ENCODE measurements around the gene DCP1A.
A peak's percentile ranks its signal among the peaks of the same experiment; 100 is the strongest.
"Not testable (repeated sequence)": the region's sequence is repeated elsewhere in the genome, so short reads cannot be mapped to it uniquely, and the experiment has no call there.

The DCP1A gene

GRCh38 chr3:53269193-53269592 lies 78.2 kb downstream of the DCP1A start:
- 96% methylated on average over 11 of the region's 11 CpGs for WGBS
- not testable (repeated sequence) for H4K91ac ChIP-seq (ENCODE audit: low read length); H3K79me1 ChIP-seq (replicated peaks; ENCODE audit: low read length, poor library complexity, severe bottlenecking); H3K9me3 ChIP-seq (ENCODE audit: control insufficient read depth, low read length); H3K4me2 ChIP-seq (ENCODE audit: low read length, poor library complexity, severe bottlenecking); H4K8ac ChIP-seq (ENCODE audit: low read length); DNase-seq; H3K14ac ChIP-seq (ENCODE audit: low read length in 2 of 2); H3K4me1 ChIP-seq (ENCODE audit: control insufficient read depth, insufficient read depth, low read depth, low read length); H2BK15ac ChIP-seq (ENCODE audit: low read depth, poor library complexity, severe bottlenecking); H3K4me3 ChIP-seq (ENCODE audit: insufficient read depth in 1 of 2, low read depth in 1 of 2, low read length in 2 of 2); H3K36me3 ChIP-seq (ENCODE audit: control insufficient read depth in 1 of 2, insufficient read depth in 2 of 2, low read depth in 1 of 2, low read length in 2 of 2); H3K27me3 ChIP-seq (ENCODE audit: control insufficient read depth in 1 of 2, insufficient read depth in 1 of 2, low read length in 2 of 2); H2AFZ ChIP-seq (ENCODE audit: low read depth, low read length); H3K23ac ChIP-seq (ENCODE audit: low read length in 2 of 2)
- Histone ChIP-seq H2BK5ac (ENCODE audit: low read depth, low read length, poor library complexity, severe bottlenecking) (peak overlapping the region; percentile 92), H3K18ac (ENCODE audit: low read depth in 1 of 2, low read length in 2 of 2) (peak overlapping the region; percentile 26 to 54), H2BK120ac (ENCODE audit: low read depth, low read length) (peak overlapping the region; percentile 89), H3K27ac (ENCODE audit: low read length, poor library complexity, severe bottlenecking) (peak overlapping the region; percentile 80), H3K4ac (ENCODE audit: low read depth in 1 of 2, low read length in 2 of 2) (peak overlapping the region in 1 of 2 experiments; percentile 79), H2BK12ac (ENCODE audit: low read length in 2 of 2) (peak overlapping the region in 1 of 2 experiments; percentile 52), H3K9ac (ENCODE audit: low read length) (peak overlapping the region; percentile 88), H2AK5ac (ENCODE audit: low read length, severe bottlenecking) (peak overlapping the region; percentile 72)

DNA sequence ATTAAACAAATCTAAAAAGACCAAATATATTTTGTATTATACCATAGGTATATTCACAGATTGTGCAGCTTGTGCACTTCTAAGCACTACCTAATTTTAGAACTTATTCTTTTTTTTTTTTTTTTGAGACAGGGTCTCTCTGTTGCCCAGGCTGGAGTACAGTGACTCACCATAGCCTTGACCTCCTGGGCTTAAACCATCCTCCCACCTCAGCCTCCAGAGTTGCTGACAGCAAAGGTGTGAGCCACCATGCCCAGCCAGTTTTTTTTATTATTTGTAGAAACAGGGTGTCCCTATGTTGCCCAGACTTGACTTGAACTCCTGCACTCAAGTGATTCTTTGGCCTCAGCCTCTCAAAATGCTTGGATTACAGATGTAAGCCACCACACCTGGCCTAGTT lies 79.6 kb downstream of the DCP1A start:
- no peak overlapping the region for H2BK12ac ChIP-seq (ENCODE audit: low read length in 2 of 2)
- no peak overlapping the region for H2AFZ ChIP-seq (ENCODE audit: low read depth, low read length)
- no peak overlapping the region for H3K9ac ChIP-seq (ENCODE audit: low read length)
- no peak overlapping the region for H3K4me2 ChIP-seq (ENCODE audit: low read length, poor library complexity, severe bottlenecking)
- H3K4me1 ChIP-seq (ENCODE audit: control insufficient read depth, insufficient read depth, low read depth, low read length), result peaks cover 10% of the 10 kb centered on the region
- no peak overlapping the region for H2BK120ac ChIP-seq (ENCODE audit: low read depth, low read length)
- H2BK5ac ChIP-seq (ENCODE audit: low read depth, low read length, poor library complexity, severe bottlenecking), result no peak overlapping the region
- H3K9me3 ChIP-seq (ENCODE audit: control insufficient read depth, low read length), result no peaks in the 10 kb centered on the region
- H2AK5ac ChIP-seq (ENCODE audit: low read length, severe bottlenecking), result no peak overlapping the region
- DNase-seq, result no peak
- H3K14ac ChIP-seq (ENCODE audit: low read length in 2 of 2), result no peak overlapping the region
- H3K79me1 ChIP-seq (replicated peaks; ENCODE audit: low read length, poor library complexity, severe bottlenecking), result no peaks in the 10 kb centered on the region
- no peak overlapping the region for H3K27ac ChIP-seq (ENCODE audit: low read length, poor library complexity, severe bottlenecking)
- no peaks in the 10 kb centered on the region for H3K36me3 ChIP-seq (ENCODE audit: control insufficient read depth in 1 of 2, insufficient read depth in 2 of 2, low read depth in 1 of 2, low read length in 2 of 2)
- H3K4ac ChIP-seq (ENCODE audit: low read depth in 1 of 2, low read length in 2 of 2), result no peak overlapping the region
- H3K18ac ChIP-seq (ENCODE audit: low read depth in 1 of 2, low read length in 2 of 2), result no peak overlapping the region
- no peak overlapping the region for H3K23ac ChIP-seq (ENCODE audit: low read length in 2 of 2)
- H3K27me3 ChIP-seq (ENCODE audit: control insufficient read depth in 1 of 2, insufficient read depth in 1 of 2, low read length in 2 of 2), result no peaks in the 10 kb centered on the region
- no peak overlapping the region for H2BK15ac ChIP-seq (ENCODE audit: low read depth, poor library complexity, severe bottlenecking)
- H4K91ac ChIP-seq (ENCODE audit: low read length), result no peak overlapping the region
- H3K4me3 ChIP-seq (ENCODE audit: insufficient read depth in 1 of 2, low read depth in 1 of 2, low read length in 2 of 2), result no peak overlapping the region
- H4K8ac ChIP-seq (ENCODE audit: low read length), result no peak overlapping the region

- H4K91ac ChIP-seq (ENCODE audit: low read length), result no peak overlapping the region
- H2BK5ac ChIP-seq (ENCODE audit: low read depth, low read length, poor library complexity, severe bottlenecking), result no peak overlapping the region
- H3K4me2 ChIP-seq (ENCODE audit: low read length, poor library complexity, severe bottlenecking), result no peak overlapping the region
- 83% methylated on average over 3 of the region's 3 CpGs for WGBS
- no peak overlapping the region for H3K4me3 ChIP-seq (ENCODE audit: insufficient read depth in 1 of 2, low read depth in 1 of 2, low read length in 2 of 2)
- H3K23ac ChIP-seq (ENCODE audit: low read length in 2 of 2), result no peak overlapping the region
- H2AFZ ChIP-seq (ENCODE audit: low read depth, low read length), result no peak overlapping the region
- H2BK120ac ChIP-seq (ENCODE audit: low read depth, low read length), result no peak overlapping the region
- no peak overlapping the region for H3K18ac ChIP-seq (ENCODE audit: low read depth in 1 of 2, low read length in 2 of 2)
- no peak overlapping the region for H2BK15ac ChIP-seq (ENCODE audit: low read depth, poor library complexity, severe bottlenecking)
- no peak for DNase-seq
- H3K4ac ChIP-seq (ENCODE audit: low read depth in 1 of 2, low read length in 2 of 2), result no peak overlapping the region
- H2AK5ac ChIP-seq (ENCODE audit: low read length, severe bottlenecking), result no peak overlapping the region
- H2BK12ac ChIP-seq (ENCODE audit: low read length in 2 of 2), result peak overlapping the region in 1 of 2 experiments; percentile 42
- H3K27me3 ChIP-seq (ENCODE audit: control insufficient read depth in 1 of 2, insufficient read depth in 1 of 2, low read length in 2 of 2), result no peaks in the 10 kb centered on the region
- H3K4me1 ChIP-seq (ENCODE audit: control insufficient read depth, insufficient read depth, low read depth, low read length), result peaks cover 7% of the 10 kb centered on the region
- no peaks in the 10 kb centered on the region for H3K36me3 ChIP-seq (ENCODE audit: control insufficient read depth in 1 of 2, insufficient read depth in 2 of 2, low read depth in 1 of 2, low read length in 2 of 2)
- no peak overlapping the region for H3K14ac ChIP-seq (ENCODE audit: low read length in 2 of 2)
- no peak overlapping the region for H3K9ac ChIP-seq (ENCODE audit: low read length)
- no peaks in the 10 kb centered on the region for H3K9me3 ChIP-seq (ENCODE audit: control insufficient read depth, low read length)
- H4K8ac ChIP-seq (ENCODE audit: low read length), result no peak overlapping the region
- no peaks in the 10 kb centered on the region for H3K79me1 ChIP-seq (replicated peaks; ENCODE audit: low read length, poor library complexity, severe bottlenecking)
- no peak overlapping the region for H3K27ac ChIP-seq (ENCODE audit: low read length, poor library complexity, severe bottlenecking)
Measured at GRCh38 chr3:53264718-53265117, 82.6 kb downstream of the DCP1A start.

DNA sequence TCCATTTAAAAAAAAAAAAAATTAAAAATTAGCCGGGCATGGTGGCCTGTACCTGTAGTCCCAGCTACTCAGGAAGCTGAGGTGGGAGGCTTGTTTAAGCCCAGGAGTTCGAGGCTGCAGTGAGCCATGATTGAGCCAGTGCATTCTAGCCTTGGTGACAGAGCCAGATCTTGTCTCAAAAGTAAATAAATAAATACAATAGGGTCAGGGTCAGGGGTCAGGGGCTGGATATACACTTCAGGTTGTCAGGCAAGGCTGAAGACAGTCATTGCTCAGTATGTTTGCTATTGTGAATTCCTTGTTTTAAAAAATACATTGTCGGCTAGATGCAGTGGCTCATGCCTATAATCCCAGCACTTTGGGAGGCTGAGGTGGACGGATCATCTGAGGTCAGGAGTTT lies 83.4 kb downstream of the DCP1A start:
- Histone ChIP-seq H3K4me3 (ENCODE audit: insufficient read depth in 1 of 2, low read depth in 1 of 2, low read length in 2 of 2) (no peak overlapping the region), H3K4me2 (ENCODE audit: low read length, poor library complexity, severe bottlenecking) (no peak overlapping the region), H3K4ac (ENCODE audit: low read depth in 1 of 2, low read length in 2 of 2) (no peak overlapping the region), H2BK12ac (ENCODE audit: low read length in 2 of 2) (no peak overlapping the region), H4K8ac (ENCODE audit: low read length) (no peak overlapping the region), H3K27ac (ENCODE audit: low read length, poor library complexity, severe bottlenecking) (no peak overlapping the region), H3K36me3 (ENCODE audit: control insufficient read depth in 1 of 2, insufficient read depth in 2 of 2, low read depth in 1 of 2, low read length in 2 of 2) (no peaks in the 10 kb centered on the region), H2BK5ac (ENCODE audit: low read depth, low read length, poor library complexity, severe bottlenecking) (no peak overlapping the region), H3K9me3 (ENCODE audit: control insufficient read depth, low read length) (no peaks in the 10 kb centered on the region), H3K18ac (ENCODE audit: low read depth in 1 of 2, low read length in 2 of 2) (no peak overlapping the region), H3K79me1 (replicated peaks; ENCODE audit: low read length, poor library complexity, severe bottlenecking) (no peaks in the 10 kb centered on the region), H3K14ac (ENCODE audit: low read length in 2 of 2) (no peak overlapping the region), H3K27me3 (ENCODE audit: control insufficient read depth in 1 of 2, insufficient read depth in 1 of 2, low read length in 2 of 2) (no peaks in the 10 kb centered on the region), H2BK120ac (ENCODE audit: low read depth, low read length) (no peak overlapping the region), H2BK15ac (ENCODE audit: low read depth, poor library complexity, severe bottlenecking) (no peak overlapping the region), H2AFZ (ENCODE audit: low read depth, low read length) (no peak overlapping the region), H2AK5ac (ENCODE audit: low read length, severe bottlenecking) (no peak overlapping the region), H3K23ac (ENCODE audit: low read length in 2 of 2) (no peak overlapping the region), H4K91ac (ENCODE audit: low read length) (no peak overlapping the region), H3K9ac (ENCODE audit: low read length) (no peak overlapping the region), H3K4me1 (ENCODE audit: control insufficient read depth, insufficient read depth, low read depth, low read length) (peaks cover 3% of the 10 kb centered on the region)
- WGBS, result 76% methylated on average over 2 of the region's 4 CpGs
- no peak for DNase-seq
